Adrenal gland (tissue), 5 donors: ENCODE measurements around the gene PLCG2.

Source experiments
- POLR2A ChIP-seq, 2 donors: fragments of 450-650 bp; IDR thresholded peaks; one replicate each; pipeline ENCODE4 v1.6.1; 2017; ENCODE audit warnings: antibody characterized with exemption in 2 of 2, mild to moderate bottlenecking in 2 of 2, moderate library complexity in 1 of 2
- TF ChIP-seq, protein P1 (sequence below), 6 experiments: fragments of 450-650 bp in 4 of 6; fragments of 200-600 bp in 2 of 6; sonication (generic) in 1 of 6; IDR thresholded peaks; 1 replicate in 5 of 6; 2 replicates in 1 of 6; pipeline versions ENCODE4 v1.5.1 to v1.8.0; 2016 to 2021; ENCODE audit warnings: antibody characterized with exemption in 6 of 6, mild to moderate bottlenecking in 2 of 6, moderate library complexity in 1 of 6
- donor health status: DM: no; HTN: no; CAD: no.

DNA sequence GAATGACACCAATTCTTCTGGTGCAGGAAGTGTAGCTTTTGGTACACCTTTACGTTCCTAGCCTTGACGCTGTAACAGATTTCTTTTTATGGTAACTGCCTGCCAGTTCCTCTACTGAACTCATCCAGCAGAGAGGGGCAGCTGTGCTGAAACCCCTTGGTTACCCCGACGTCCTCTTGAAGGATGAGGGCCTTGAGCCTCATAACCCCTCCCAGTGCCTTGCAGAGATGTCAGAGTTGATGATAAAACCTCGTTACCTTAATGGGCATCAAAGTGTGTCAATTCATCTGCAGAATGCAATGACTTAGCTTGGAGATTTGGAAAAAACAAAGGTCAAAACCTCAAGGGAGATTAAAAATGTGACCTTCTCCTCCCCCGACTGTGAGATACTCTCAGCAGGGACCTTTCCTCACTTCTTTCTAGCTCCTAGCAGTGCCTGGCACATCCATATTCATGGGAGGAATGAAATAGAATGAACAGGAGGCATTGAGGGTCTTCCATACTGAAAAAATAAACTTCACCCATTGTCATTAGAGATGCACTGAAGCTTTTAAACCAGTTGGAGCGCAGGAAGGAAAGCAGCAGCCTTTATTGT is 163.0 kb downstream of the PLCG2 start:
- TF ChIP-seq, protein P1, sequence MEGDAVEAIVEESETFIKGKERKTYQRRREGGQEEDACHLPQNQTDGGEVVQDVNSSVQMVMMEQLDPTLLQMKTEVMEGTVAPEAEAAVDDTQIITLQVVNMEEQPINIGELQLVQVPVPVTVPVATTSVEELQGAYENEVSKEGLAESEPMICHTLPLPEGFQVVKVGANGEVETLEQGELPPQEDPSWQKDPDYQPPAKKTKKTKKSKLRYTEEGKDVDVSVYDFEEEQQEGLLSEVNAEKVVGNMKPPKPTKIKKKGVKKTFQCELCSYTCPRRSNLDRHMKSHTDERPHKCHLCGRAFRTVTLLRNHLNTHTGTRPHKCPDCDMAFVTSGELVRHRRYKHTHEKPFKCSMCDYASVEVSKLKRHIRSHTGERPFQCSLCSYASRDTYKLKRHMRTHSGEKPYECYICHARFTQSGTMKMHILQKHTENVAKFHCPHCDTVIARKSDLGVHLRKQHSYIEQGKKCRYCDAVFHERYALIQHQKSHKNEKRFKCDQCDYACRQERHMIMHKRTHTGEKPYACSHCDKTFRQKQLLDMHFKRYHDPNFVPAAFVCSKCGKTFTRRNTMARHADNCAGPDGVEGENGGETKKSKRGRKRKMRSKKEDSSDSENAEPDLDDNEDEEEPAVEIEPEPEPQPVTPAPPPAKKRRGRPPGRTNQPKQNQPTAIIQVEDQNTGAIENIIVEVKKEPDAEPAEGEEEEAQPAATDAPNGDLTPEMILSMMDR (IDR thresholded peaks at IDR 0.05), result no peak
- no peak for TF ChIP-seq POLR2A (IDR thresholded peaks at IDR 0.05)
